KMS-11 (cell line): ENCODE results near the gene CCDC158.
"Not testable (repeated sequence)": the region's sequence is repeated elsewhere in the genome, so short reads cannot be mapped to it uniquely, and the experiment has no call there.

Source experiments
- H2AFZ ChIP-seq: fragments of 200-600 bp; sonication (generic); 2 replicates; pipeline ENCODE4 v1.6.1; 2016; ENCODE audit warnings: antibody characterized with exemption, mixed run types, low read depth
- H3K27ac ChIP-seq: fragments of 200-600 bp; sonication (generic); 2 replicates; pipeline ENCODE4 v1.6.1; 2016; ENCODE audit warnings: mild to moderate bottlenecking, mixed run types
- H3K27me3 ChIP-seq: fragments of 200-600 bp; sonication (generic); 2 replicates; pipeline ENCODE4 v1.6.1; 2017; ENCODE audit warnings: mild to moderate bottlenecking, low read depth, mixed run types, moderate library complexity; ENCODE audit not compliant: insufficient read depth
- H3K36me3 ChIP-seq: fragments of 200-600 bp; sonication (generic); 2 replicates; pipeline ENCODE4 v1.6.1; 2017; ENCODE audit warnings: mild to moderate bottlenecking, mixed run types; ENCODE audit not compliant: insufficient read depth
- H3K4me1 ChIP-seq: fragments of 200-600 bp; sonication (generic); 2 replicates; pipeline ENCODE4 v1.6.1; 2016; ENCODE audit warnings: mild to moderate bottlenecking, low read depth, mixed run types; ENCODE audit not compliant: poor library complexity, severe bottlenecking
- H3K4me2 ChIP-seq: fragments of 200-600 bp; sonication (generic); 2 replicates; pipeline ENCODE4 v1.7.0; 2016; ENCODE audit warnings: mild to moderate bottlenecking, mixed run types
- H3K4me3 ChIP-seq: fragments of 200-600 bp; sonication (generic); IDR thresholded peaks from 2 replicates; pipeline ENCODE4 v1.6.1; 2017; ENCODE audit warnings: low read depth, low read length, mixed read lengths; ENCODE audit not compliant: insufficient read depth
- H3K79me2 ChIP-seq: fragments of 200-600 bp; sonication (generic); 2 replicates; pipeline ENCODE4 v1.6.1; 2016; ENCODE audit warnings: low read depth, mixed run types; ENCODE audit not compliant: insufficient read depth
- H3K9ac ChIP-seq: fragments of 200-600 bp; sonication (generic); 2 replicates; pipeline ENCODE4 v1.6.1; 2016; ENCODE audit warnings: mild to moderate bottlenecking, mixed run types
- H4K20me1 ChIP-seq: fragments of 200-600 bp; sonication (generic); 2 replicates; pipeline ENCODE4 v1.6.1; 2016; ENCODE audit warnings: mild to moderate bottlenecking, mixed run types; ENCODE audit not compliant: insufficient read depth
- CTCF ChIP-seq: fragments of 200-600 bp; sonication (generic); conservative IDR thresholded peaks from 2 replicates; pipeline ENCODE4 v1.6.1; 2017; ENCODE audit warnings: low read depth, mild to moderate bottlenecking, antibody characterized with exemption, low read length, moderate library complexity, mixed read lengths

Gene CCDC158

GRCh38 chr4:76430519-76431388 lies 9.8 kb upstream of the CCDC158 start:
- H3K9ac ChIP-seq: peak overlapping the region; percentile 17; the same call in 1 of the 2 replicates
- peaks cover 71% of the 10 kb centered on the region for H3K4me1 ChIP-seq
- no peaks in the 10 kb centered on the region for H3K79me2 ChIP-seq
- H3K4me3 ChIP-seq: no peak overlapping the region
- H4K20me1 ChIP-seq: no peaks in the 10 kb centered on the region
- H2AFZ ChIP-seq: peak overlapping the region; percentile 49
- no peaks in the 10 kb centered on the region for H3K36me3 ChIP-seq
- peak overlapping the region; percentile 67; the same call in 1 of the 2 replicates for H3K4me2 ChIP-seq
- H3K27ac ChIP-seq: no peak overlapping the region
- no peaks in the 10 kb centered on the region for H3K27me3 ChIP-seq
- TF ChIP-seq CTCF: peak; percentile 92

- H3K4me2 ChIP-seq: 0 out of 2 replicates have a peak overlapping the region, but pooled peaks have one; percentile 11
- no peak overlapping the region for H3K4me3 ChIP-seq
- H4K20me1 ChIP-seq: no peaks in the 10 kb centered on the region
- no peaks in the 10 kb centered on the region for H3K27me3 ChIP-seq
- H3K36me3 ChIP-seq: no peaks in the 10 kb centered on the region
- peaks cover 60% of the 10 kb centered on the region for H3K4me1 ChIP-seq
- no peaks in the 10 kb centered on the region for H3K79me2 ChIP-seq
- no peak overlapping the region for H3K27ac ChIP-seq
- no peak overlapping the region for H3K9ac ChIP-seq
- peak overlapping the region; percentile 49; the same call in 1 of the 2 replicates for H2AFZ ChIP-seq
- TF ChIP-seq CTCF: no peak
Measured at GRCh38 chr4:76429636-76430035, 8.7 kb upstream of the CCDC158 start.

- H3K4me2 ChIP-seq: no peak overlapping the region
- peaks cover 28% of the 10 kb centered on the region for H3K4me1 ChIP-seq
- H3K4me3 ChIP-seq: no peak overlapping the region
- H3K27me3 ChIP-seq: no peaks in the 10 kb centered on the region
- no peaks in the 10 kb centered on the region for H3K79me2 ChIP-seq
- no peak for TF ChIP-seq CTCF
- H4K20me1 ChIP-seq: no peaks in the 10 kb centered on the region
- H3K36me3 ChIP-seq: no peaks in the 10 kb centered on the region
- no peak overlapping the region for H3K27ac ChIP-seq
- H2AFZ ChIP-seq: no peak overlapping the region
- no peak overlapping the region for H3K9ac ChIP-seq
Measured at GRCh38 chr4:76426272-76426671, 5.3 kb upstream of the CCDC158 start.

GRCh38 chr4:76423159-76423558 lies 2.2 kb upstream of the CCDC158 start:
- not testable (repeated sequence) for H4K20me1 ChIP-seq, H3K9ac ChIP-seq, H3K4me2 ChIP-seq, H2AFZ ChIP-seq, H3K36me3 ChIP-seq, H3K79me2 ChIP-seq, H3K4me3 ChIP-seq, H3K27me3 ChIP-seq, H3K27ac ChIP-seq, H3K4me1 ChIP-seq

- Histone ChIP-seq H3K4me2 (no peak overlapping the region), H2AFZ (no peak overlapping the region)
Measured at GRCh38 chr4:76420188-76420761, 666 bp downstream of the CCDC158 start.

More at GRCh38 chr4:76420188-76420761, 666 bp downstream of the CCDC158 start:
- Histone ChIP-seq H3K4me1 (no peaks in the 10 kb centered on the region), H3K27me3 (no peaks in the 10 kb centered on the region), H3K79me2 (no peaks in the 10 kb centered on the region), H3K9ac (no peak overlapping the region), H3K36me3 (no peaks in the 10 kb centered on the region), H3K27ac (no peak overlapping the region), H4K20me1 (no peaks in the 10 kb centered on the region), H3K4me3 (no peak overlapping the region)
- TF ChIP-seq CTCF: no peak
